Liver (tissue), 2 donors: ENCODE data around the gene GRK3.

Experiments
- CTCF ChIP-seq: fragments of 150-350 bp; IDR thresholded peaks from 2 replicates; pipeline ENCODE4 v1.5.1; 2017; ENCODE audit warnings: improper control_type of control experiment, low read depth, low read length; ENCODE audit not compliant: missing input control
- REST ChIP-seq: IDR thresholded peaks from 2 replicates; pipeline ENCODE4 v1.6.1; 2016; ENCODE audit warnings: antibody characterized with exemption, mild to moderate bottlenecking
- YY1 ChIP-seq: IDR thresholded peaks from 2 replicates; pipeline ENCODE4 v1.6.1; 2016; ENCODE audit warnings: antibody characterized with exemption, mild to moderate bottlenecking
- donor health status: healthy.

- TF ChIP-seq CTCF (no peak), REST (no peak), YY1 (no peak)
Measured at GRCh38 chr22:25765801-25766200, 201.3 kb downstream of the GRK3 start.
